CD4-positive, alpha-beta T cell treated with Interleukin-1 beta for 1 hour (primary cell): Measurements from ENCODE around the gene MMRN2.
A peak's percentile ranks its signal among the peaks of the same experiment; 100 is the strongest.
"Not testable (repeated sequence)": the region's sequence is repeated elsewhere in the genome, so short reads cannot be mapped to it uniquely, and the experiment has no call there.

Experiments
- DNase-seq, 2 donors: peaks; one replicate each; pipeline ENCODE4 v3.0.0-alpha.2; 2020 to 2022

Gene MMRN2, protein sequence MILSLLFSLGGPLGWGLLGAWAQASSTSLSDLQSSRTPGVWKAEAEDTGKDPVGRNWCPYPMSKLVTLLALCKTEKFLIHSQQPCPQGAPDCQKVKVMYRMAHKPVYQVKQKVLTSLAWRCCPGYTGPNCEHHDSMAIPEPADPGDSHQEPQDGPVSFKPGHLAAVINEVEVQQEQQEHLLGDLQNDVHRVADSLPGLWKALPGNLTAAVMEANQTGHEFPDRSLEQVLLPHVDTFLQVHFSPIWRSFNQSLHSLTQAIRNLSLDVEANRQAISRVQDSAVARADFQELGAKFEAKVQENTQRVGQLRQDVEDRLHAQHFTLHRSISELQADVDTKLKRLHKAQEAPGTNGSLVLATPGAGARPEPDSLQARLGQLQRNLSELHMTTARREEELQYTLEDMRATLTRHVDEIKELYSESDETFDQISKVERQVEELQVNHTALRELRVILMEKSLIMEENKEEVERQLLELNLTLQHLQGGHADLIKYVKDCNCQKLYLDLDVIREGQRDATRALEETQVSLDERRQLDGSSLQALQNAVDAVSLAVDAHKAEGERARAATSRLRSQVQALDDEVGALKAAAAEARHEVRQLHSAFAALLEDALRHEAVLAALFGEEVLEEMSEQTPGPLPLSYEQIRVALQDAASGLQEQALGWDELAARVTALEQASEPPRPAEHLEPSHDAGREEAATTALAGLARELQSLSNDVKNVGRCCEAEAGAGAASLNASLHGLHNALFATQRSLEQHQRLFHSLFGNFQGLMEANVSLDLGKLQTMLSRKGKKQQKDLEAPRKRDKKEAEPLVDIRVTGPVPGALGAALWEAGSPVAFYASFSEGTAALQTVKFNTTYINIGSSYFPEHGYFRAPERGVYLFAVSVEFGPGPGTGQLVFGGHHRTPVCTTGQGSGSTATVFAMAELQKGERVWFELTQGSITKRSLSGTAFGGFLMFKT

DNA sequence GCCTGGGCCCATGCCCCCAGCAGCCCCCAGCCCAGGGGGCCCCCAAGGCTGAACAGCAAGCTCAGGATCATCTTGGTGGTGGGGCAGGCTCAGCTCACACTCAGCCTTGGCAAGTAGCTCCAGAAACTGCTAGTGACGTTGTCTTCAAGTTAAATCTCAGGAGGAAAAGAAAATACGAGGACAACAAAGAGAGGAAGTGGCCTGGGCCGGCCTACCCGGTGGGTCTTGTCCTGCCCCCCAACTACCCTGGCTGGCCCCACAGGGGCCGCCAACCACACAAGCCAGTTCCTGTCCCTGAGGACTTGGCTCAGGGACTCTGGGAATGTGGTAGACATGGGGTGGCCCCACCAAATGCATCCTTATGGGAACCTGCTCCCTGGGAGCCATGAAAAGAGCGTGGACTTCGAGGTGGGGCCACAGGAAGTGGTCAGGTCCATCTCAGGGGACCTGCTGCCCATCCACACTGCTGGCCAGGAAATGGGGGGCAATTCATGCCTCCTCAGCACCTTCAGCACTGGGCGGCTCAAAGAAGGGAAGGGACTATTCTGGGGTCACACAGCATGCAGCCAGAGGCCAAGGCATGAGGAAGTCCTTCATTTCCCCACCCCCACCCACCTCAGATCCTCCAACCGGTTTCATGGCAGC lies at the start of gene MMRN2:
MMRN2 (minus strand) TSS at position 145 of the 645 bp plus-strand sequence; CDS start at position 71, 74 bp downstream.
- no peak for DNase-seq

- not testable (repeated sequence) for DNase-seq
Measured at GRCh38 chr10:87007124-87007523, 49.7 kb upstream of the MMRN2 start.

GRCh38 chr10:87000491-87000890 lies 43.1 kb upstream of the MMRN2 start:
- DNase-seq = no peak

DNA sequence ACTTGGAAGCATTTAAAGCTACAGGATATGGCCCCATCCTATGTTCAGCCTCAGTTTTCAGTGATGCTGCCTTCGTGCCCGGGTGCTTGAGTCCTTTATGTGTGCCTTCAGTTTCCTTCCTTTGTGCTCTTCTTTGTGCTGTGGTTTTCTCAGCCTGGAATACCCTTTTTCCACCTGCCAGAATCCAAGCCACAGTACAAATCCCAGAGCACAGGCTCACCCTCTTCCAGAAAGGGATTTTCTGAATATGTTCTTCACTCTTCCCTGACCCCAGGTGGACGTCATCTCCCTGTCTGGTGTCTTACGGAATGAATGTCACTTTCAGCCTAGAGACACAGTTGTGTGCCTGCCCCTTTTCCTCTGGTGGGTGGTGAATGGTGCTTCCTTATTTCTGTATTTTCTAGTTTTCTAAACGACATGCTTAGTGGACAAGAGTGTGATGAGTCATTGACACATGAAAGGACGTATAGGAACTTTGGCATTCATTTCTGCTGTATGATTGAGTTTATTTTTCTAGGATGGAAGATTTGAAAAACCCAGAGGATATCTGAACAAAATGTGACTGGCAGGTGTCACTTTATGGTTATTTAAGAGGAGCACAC lies 42.5 kb upstream of the MMRN2 start:
- peak in 1 of 2 donors; percentile 8 for DNase-seq

DNA sequence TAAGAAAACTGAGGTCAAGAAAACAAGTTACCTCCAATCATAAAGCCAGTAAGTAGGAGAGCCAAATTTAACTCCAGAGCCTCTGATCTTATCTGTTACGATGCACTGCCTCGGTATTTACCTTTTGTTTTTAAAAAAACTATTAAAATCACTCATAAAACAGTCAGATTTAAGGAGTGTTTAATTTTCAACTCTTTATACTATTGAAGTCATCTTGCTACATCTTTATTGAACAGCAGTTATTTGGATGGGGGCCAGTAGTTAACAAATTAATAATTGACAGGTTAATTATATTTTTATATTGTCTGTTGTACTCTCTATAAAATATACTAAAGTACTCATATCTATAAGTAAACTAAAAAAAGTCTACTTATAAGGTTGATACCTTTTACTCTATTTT lies 35.5 kb upstream of the MMRN2 start:
- DNase-seq = no peak

- DNase-seq = no peak
Measured at GRCh38 chr10:86992456-86992855, 35.0 kb upstream of the MMRN2 start.

GRCh38 chr10:86991362-86991761 lies 33.9 kb upstream of the MMRN2 start:
- DNase-seq = not testable (repeated sequence)

- no peak for DNase-seq
Measured at GRCh38 chr10:86988520-86988919, 31.1 kb upstream of the MMRN2 start.

- DNase-seq = not testable (repeated sequence)
Measured at GRCh38 chr10:86984498-86984897, 27.1 kb upstream of the MMRN2 start.

DNA sequence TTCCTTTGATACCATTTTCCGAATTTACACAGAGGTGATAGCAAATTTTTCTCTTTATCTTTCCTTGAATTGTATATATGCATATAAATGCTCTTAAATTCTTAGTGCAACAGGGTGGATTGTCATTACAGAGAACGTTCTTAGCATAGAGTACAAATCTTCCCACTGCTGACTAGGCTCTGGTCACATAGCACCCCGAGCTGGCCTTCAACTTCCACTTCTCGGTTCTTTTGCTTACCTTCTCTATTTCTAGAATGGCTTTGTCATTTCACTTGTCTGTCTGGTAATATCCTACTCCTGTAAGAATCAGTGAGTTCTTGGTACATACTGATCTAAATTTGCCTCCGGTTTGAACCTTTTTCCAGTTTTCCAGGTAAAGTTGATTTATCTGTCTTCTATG lies 24.3 kb upstream of the MMRN2 start:
- no peak for DNase-seq

GRCh38 chr10:86981020-86981419 lies 23.6 kb upstream of the MMRN2 start:
- not testable (repeated sequence) for DNase-seq

- no peak for DNase-seq
Measured at GRCh38 chr10:86979977-86980448, 22.6 kb upstream of the MMRN2 start.

DNA sequence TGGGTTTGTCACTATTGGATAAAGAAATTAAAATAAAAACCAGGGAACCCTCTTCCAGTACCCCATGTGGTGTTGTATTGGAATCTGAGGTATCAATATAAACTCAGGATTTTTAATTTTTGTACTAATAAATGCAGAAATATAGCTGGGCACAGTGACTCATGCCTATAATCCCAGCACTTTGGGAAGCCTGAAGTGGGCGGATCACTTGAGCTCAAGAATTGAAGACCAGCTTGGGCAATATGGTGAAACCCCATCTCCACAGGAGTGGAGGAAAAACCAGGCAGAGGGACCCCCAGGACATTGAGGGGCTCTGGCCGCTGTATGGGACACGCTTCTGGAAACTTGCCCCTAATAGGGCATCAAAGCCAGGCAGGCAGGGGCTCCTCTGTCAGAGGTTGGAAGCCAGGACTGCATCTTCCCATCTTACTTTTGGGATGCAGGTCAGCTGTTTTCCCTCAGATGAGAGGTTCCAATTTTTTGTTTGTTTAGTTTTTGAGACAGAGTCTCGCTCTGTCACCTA lies 21.9 kb upstream of the MMRN2 start:
- no peak for DNase-seq

DNA sequence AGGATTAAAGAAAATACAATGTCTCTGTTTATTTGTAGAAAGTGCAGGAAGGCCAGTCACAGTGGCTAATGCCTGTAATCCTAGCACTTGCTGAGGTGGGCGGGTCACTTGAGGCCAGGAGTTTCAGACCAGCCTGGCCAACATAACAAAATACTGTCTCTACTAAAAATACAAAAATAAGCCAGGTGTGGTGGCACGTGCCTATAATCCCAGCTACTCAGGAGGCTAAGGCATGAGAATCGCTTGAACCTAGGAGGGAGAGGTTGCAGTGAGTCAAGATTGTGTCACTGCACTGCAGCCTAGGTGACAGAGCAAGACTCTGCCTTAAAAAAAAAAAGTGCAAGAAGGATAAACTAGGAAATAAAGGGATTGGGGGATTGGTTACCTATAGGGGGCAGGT lies 21.0 kb upstream of the MMRN2 start:
- not testable (repeated sequence) for DNase-seq

DNA sequence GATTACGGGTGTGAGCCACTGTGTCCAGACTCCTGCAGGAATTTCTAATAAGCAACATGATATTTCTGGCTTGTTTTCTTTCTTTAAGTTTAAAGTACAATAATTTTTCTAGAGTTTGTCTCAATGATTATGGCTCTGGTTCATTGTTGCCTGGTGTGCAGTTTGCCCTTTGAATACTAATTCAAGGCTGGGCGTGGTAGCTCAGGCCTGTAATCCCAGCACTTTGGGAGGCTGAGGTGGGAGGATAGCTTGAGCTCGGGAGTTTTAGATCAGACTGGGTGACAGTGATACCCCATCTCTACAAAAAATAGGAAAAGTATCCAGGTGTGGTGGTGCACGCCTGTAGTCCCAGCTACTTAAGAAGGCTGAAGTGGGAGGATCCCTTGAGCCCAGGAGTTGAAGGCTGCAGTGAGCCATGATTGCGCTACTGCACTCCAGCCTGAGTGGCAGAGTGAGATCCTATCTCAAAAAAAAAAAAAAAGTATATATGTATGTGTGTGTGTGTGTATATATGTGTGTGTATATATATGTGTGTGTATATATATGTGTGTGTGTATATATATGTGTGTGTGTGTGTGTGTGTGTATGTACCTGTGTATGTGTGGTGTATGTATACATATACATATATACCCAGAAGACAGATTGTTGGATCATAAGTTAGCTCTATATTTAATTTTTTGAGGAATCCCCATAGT lies 19.1 kb upstream of the MMRN2 start:
- DNase-seq = no peak

- DNase-seq = no peak
Measured at GRCh38 chr10:86974484-86974883, 17.1 kb upstream of the MMRN2 start.

DNA sequence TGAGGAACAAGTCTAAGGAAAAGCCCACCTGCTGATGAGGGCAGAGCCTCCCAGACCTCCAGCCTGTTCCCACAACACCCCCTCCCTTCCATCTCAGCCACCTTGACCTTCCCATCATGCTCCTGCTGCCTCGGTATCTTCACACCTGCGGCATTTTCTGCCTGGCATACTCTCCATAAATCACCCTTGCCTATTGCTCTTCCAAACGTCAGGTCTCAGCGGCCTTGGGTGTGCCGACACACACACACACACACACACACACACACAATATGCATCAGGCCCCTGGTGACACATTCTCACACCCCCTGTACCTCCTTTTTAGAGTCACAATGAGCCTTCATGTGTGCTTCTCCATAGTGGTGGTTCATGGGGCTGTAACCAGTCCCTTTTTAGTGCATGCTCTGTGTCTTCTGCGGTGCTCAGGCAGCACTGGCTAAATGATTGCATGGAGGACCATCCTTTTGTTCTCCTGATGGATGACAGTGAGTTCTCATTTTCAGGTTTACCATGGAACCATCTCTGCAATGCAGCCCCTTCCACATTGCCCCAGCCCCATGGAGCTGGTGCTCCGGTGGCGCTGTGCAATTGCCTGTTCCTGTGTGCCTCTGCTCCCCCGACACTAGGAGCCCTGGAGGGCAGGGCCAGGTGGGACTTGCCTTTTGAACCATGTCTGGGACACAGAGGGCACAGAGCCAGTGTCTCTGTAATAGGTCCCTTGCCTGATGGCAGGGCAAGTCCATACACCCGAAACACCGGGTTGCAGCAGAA lies 15.4 kb upstream of the MMRN2 start:
- DNase-seq = no peak

- peak; percentile 91 to 92 for DNase-seq
Measured at GRCh38 chr10:86971232-86971991, 14.0 kb upstream of the MMRN2 start.

DNA sequence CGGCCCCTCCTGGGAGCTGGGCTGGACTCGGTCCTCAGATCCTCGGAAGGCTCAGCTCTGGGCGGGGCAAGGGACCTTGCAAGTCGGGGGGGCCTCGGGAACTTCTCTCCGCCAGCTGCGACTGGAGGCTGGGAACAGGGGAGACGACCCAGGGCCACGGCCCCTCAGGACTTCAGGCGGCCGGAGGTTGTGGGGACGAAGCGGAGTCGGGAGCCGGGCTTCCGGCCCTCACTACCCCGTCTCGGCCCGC lies 13.5 kb upstream of the MMRN2 start:
- no peak for DNase-seq
